Hepatocyte (in vitro differentiated cells): ENCODE measurements around the gene CHAMP1.

Experiments
- CTCF ChIP-seq: fragments of 200-600 bp; sonication (generic); IDR thresholded peaks from 2 replicates; pipeline ENCODE4 v1.5.1; 2016; ENCODE audit warnings: antibody characterized with exemption, mild to moderate bottlenecking; ENCODE audit not compliant: poor library complexity
- EZH2 ChIP-seq: fragments of 200-600 bp; sonication (generic); IDR thresholded peaks from 2 replicates; pipeline ENCODE4 v1.6.1; 2016; ENCODE audit warnings: antibody characterized with exemption, mild to moderate bottlenecking, borderline replicate concordance

- TF ChIP-seq CTCF (no peak), EZH2 (no peak)
Measured at GRCh38 chr13:114338959-114339358, 24.7 kb downstream of the CHAMP1 start.
